ENCODE data around the gene RTF1. TPM values are rescaled to one million over a fixed set of nuclear protein-coding genes. Genes with fewer than 3 reads are reported as not detected.
A peak's percentile ranks its signal among the peaks of the same experiment; 100 is the strongest.

The RTF1 gene
- total RNA-seq, 1 donor from 2014 or later, result 27.1 TPM

- DNase-seq (no peak), ATAC-seq (peak; percentile 5 to 15)
- Histone ChIP-seq H3K9me3 (no peaks in the 10 kb centered on the region), H3K4me1 (peaks cover 37% of the 10 kb centered on the region), H3K4me3 (peak overlapping the region; percentile 84), H3K27ac (no peak overlapping the region), H3K27me3 (ENCODE audit: low read depth) (peaks cover 60% of the 10 kb centered on the region), H3K36me3 (no peaks in the 10 kb centered on the region)
- intact Hi-C loops (cut with DNase I), result no loop called here
- TF ChIP-seq, protein P1, sequence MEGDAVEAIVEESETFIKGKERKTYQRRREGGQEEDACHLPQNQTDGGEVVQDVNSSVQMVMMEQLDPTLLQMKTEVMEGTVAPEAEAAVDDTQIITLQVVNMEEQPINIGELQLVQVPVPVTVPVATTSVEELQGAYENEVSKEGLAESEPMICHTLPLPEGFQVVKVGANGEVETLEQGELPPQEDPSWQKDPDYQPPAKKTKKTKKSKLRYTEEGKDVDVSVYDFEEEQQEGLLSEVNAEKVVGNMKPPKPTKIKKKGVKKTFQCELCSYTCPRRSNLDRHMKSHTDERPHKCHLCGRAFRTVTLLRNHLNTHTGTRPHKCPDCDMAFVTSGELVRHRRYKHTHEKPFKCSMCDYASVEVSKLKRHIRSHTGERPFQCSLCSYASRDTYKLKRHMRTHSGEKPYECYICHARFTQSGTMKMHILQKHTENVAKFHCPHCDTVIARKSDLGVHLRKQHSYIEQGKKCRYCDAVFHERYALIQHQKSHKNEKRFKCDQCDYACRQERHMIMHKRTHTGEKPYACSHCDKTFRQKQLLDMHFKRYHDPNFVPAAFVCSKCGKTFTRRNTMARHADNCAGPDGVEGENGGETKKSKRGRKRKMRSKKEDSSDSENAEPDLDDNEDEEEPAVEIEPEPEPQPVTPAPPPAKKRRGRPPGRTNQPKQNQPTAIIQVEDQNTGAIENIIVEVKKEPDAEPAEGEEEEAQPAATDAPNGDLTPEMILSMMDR (IDR thresholded peaks at IDR 0.05), result no peak
Measured at GRCh38 chr15:41495736-41496599, 79.1 kb downstream of the RTF1 start.

GRCh38 chr15:41498657-41499056, 81.8 kb downstream of the RTF1 start:
- peaks cover 45% of the 10 kb centered on the region for H3K4me1 ChIP-seq
- H3K27ac ChIP-seq, result no peak overlapping the region
- H3K27me3 ChIP-seq (ENCODE audit: low read depth), result peaks cover 74% of the 10 kb centered on the region
- DNase-seq (no peak), ATAC-seq (no peak)
- intact Hi-C loops (cut with DNase I), result no loop called here
- no peak overlapping the region for H3K4me3 ChIP-seq
- TF ChIP-seq, protein P1 (IDR thresholded peaks at IDR 0.05), result no peak
- no peaks in the 10 kb centered on the region for H3K9me3 ChIP-seq
- H3K36me3 ChIP-seq, result no peaks in the 10 kb centered on the region

DNA sequence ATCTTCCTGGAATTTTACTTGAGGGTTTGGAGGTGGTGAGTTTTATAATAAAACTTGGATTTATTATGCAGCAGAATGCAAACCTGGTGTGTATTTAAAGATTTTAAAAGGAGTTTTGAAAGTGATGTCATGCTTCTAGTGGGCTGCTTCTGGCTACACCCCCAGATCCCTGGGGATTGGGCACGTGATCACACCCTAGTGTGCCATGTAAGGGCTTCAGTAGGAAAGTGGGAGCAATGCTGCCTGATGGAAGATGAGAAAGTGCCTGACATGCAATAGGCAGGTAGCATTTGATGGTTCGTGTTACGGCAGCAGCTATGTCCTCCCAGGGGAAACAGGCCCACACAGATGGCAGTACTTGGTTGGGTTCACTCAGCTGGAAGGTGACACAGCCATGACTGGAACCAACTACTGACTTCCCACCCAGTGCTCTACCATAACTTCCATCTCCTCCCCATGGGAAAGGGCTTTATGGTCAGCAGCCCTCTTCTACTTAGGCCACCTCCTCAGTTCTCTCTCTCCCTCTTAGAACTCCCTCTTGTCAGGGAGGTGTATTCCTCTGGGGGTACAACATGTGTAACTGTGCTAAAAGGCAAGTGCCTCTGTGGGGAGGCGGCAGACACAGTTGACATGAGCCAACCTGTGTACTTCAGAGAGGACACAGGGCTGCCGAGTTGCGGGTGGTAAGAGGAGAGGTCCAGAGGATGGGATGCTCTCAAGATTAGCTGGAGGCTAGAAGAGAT, 82.4 kb downstream of the RTF1 start:
- intact Hi-C loops (cut with DNase I), result no loop called here
- H3K27ac ChIP-seq, result no peak overlapping the region
- peaks cover 43% of the 10 kb centered on the region for H3K4me1 ChIP-seq
- H3K36me3 ChIP-seq, result no peaks in the 10 kb centered on the region
- DNase-seq, result no peak
- H3K4me3 ChIP-seq, result no peak overlapping the region
- peaks cover 71% of the 10 kb centered on the region for H3K27me3 ChIP-seq (ENCODE audit: low read depth)
- no peaks in the 10 kb centered on the region for H3K9me3 ChIP-seq
- TF ChIP-seq, protein P1 (IDR thresholded peaks at IDR 0.05), result no peak
- ATAC-seq, result no peak

GRCh38 chr15:41501191-41501917, 84.5 kb downstream of the RTF1 start:
- DNase-seq (no peak), ATAC-seq (peak; percentile 40 to 56)
- TF ChIP-seq, protein P1 (IDR thresholded peaks at IDR 0.05), result no peak
- Histone ChIP-seq H3K9me3 (no peaks in the 10 kb centered on the region), H3K4me3 (peak overlapping the region; percentile 42), H3K27me3 (ENCODE audit: low read depth) (peaks cover 50% of the 10 kb centered on the region), H3K36me3 (no peaks in the 10 kb centered on the region), H3K4me1 (peaks cover 25% of the 10 kb centered on the region), H3K27ac (no peak overlapping the region)
- intact Hi-C loops (cut with DNase I), result no loop called here

Measured in lower lobe of right lung (tissue), 2 donors.